NCI-H187 treated with DMSO at 0.1 percent for 48 hours (cell line): Measurements from ENCODE around the gene NPC1L1.

ENCODE experiments used
- DNase-seq: peaks from one replicate; lab custom pipeline; 2025; lab: John Stamatoyannopoulos, UW

Gene NPC1L1

DNA sequence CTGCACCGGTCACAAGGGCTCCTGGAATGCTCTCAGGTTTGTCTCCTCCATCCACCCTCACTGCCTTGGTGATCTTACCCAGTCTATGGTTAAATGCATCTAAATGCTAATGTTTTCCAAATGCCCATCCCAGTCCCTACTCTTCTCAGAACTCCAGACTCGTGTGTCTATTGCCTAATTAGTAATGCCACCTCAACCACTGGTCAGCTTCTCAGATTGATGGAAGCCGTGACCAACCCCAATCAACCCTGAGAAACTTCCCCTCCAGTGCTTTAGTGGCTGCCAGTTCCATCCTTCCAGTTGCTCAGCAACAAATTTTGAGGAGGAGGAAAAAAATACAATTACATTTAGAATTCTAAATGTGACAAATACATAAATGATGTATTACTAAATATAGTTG lies 69.3 kb downstream of the NPC1L1 start:
- DNase-seq, result no peak

DNA sequence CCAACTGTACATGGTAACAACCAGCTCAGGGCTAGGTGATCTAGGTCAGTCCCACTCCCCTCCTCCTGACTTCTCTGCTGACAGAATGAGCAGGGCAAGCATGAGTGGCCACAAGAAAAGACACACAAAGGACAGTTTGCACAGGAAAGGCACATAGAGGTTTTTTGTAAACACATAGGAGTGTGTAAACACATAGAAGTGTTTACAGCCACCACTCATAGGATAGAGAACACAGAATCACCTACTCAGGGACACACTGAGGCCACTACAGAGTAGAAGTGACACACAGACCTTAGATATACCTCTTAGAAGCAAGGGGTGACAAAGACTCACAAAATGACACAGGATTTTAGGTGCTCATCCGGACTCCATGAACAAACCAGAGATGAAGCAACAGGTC lies 69.7 kb downstream of the NPC1L1 start:
- DNase-seq, result no peak

DNA sequence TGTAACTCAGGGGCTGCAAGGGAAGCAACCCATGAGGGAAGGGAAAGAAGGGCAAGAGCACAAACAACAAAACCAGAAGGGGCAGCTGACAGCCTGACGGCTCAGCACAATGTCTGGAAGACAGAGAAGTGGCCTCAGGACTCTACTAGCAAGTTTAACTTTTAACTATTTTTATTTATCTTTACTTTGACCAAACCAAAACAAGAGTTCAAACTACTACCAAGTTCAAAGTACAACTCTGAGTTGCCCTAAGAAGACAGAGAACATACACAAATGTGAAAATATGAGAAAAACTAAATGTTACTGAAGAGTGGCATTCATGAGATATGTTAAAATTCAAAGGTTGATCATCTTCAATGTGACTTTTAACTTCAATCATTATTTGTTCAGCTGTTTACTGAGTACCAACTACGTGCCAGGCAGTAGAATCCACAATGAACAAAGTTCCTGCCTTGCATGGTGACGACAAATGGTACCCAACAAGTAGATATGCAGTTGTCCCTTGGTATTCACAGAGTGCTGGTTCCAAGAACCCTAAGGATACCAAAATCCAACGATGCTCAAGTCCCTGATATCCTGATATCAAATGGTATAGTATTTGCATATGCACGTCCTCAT lies 70.4 kb downstream of the NPC1L1 start:
- DNase-seq, result no peak

DNA sequence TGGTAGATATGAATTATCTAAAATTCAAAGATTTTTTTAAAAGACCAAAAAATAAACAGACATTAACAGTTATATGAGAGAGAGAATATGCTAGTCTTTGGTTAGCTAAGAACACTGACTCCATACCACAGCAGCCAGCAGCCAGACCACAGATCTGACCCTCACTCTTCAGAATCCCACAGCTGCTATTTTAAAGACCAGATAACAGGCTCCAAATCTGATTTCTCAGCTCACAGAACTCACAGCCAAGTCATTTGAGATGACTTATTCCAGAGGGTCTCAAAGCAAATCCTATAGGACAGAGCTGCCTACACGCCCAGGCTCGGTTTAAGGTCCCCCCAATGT lies 71.0 kb downstream of the NPC1L1 start:
- DNase-seq, result no peak

DNA sequence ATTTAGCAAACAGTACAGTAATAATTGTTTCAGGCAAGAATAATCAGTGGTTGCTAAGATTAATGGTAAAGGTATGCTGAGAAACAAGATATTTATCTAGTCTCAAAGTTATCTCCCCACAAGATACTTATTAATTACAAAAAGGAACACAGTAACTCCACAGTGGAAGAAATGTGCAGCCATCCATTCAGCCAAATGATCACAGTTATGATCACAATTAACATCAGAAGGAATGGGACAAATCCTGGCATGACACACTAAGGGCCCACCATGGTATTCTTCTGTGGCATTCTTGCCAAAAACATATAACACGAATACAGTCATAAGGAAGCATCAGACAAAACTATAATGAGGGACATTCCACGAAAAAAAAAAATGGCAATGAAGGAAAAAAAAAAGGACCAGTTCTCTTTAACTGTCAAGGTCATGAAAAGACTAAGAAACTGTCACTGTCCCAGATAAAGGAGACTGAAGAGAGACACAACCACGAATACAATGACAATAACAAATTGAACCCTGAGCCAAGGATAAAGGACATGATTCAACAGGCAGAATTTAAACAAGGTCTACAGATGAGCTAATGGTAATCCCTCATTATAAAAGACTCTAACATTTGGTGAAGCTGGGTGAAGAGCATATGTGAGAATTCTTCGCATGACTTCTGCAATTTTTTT lies 71.5 kb downstream of the NPC1L1 start:
- DNase-seq, result no peak

DNA sequence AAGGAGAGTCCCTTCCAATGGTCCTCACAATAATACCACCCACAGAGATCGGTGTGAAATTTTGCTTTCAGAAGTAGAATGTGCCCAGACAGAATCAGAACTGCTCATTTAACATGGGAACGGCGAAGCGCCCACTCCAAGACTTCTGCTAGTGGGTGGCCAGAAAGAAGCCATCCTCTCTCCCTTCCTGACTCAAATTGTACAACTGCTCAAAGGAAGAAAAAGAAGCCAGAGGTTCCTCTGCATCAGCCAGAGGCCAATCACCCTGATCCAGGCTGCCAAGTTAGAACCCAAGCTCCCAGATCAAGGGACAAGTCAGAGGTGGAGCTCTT lies 73.9 kb downstream of the NPC1L1 start:
- DNase-seq, result no peak

DNA sequence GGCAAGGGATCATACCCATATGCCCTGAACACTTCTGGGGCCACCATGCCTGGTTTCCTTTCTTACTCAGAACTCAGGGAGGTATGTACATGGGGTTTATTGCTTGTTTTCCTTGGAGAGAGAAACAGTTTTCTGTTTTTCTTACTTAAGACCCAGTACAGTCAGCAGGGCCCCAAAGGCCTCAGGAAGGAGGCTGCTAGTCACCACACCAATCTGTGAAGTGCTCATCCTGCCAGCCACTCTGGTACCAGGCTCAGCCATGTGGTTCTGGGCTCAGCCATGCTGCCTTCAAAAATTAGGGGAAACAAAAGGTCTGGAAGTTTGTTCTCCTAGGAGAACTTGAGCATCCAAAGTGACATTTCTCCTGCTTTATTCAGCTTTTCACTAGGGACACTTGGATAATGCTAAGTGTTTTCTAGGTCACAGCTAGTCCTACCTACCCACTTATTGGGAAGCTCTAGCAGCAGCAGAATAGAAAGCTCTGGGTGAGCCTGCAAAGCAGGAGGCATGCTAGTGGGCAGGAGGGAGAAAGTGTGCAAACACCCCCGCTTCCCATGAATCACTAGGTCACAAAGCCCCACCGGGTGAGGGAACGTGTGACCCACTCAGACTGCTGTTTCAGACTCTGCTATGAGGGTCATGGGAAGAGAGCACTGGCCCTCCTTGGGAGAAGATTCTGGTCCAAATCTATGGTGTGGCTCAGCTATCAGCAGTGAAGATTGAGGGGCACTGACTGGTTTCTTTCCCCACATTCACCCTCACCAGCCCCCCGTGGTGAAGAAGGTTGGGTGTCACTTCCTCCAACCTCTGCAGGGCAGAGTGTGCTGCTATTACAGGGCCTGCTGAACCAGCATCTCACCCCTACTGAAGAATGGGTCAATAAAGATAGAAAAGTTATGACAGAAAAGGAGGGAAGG lies 74.6 kb downstream of the NPC1L1 start:
- no peak for DNase-seq

DNA sequence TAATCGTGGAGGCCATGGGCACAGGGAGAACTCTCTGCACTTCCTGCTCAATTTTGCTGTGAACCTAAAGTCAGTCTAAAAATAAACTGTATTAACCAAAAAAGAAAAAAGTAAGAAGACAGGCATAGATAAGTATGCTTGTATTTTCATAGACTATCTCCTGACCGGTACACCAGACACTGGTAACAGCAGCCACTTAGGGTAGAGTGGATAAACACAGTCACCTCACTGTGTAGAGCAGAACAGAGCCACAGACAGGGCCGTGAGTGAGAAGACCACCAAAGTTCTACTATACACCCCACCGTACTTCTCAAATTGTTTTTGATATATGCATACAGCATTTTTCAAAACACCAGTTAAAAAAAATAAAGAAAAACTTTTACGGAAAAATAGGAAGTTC lies 75.6 kb downstream of the NPC1L1 start:
- no peak for DNase-seq

DNA sequence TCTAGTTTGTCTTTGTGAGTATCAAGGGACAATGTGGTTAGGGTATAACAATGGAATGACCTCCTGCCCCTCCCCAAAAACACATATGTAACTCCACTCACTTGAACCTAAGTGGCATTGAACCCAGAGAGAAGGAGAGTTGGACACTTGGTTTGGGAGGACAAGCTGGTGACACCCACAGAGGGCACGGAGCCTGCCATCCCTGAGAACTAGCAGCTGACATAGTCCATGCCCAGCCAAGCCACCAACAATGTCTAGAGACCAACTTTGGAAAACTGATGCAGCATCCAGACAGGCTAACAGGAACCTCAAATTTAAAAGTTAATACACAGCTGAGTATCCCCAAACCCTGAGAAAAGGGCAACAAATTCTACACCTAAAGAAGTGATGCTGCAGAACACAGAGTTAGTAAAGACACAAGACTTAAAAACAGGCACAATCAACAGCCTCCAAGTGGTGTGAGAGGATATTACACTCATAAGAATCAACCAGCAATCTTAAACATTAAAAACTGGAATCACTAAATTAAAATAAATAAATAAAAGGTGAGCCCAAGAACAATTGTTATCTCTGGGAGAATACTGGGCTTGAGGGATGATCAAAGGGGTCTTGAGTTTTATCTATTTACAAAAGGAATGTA lies 77.8 kb downstream of the NPC1L1 start:
- DNase-seq, result no peak
